Spleen (tissue), 11 donors: Measurements from ENCODE around the gene PRKCG. TPM values are rescaled to one million over a fixed set of nuclear protein-coding genes. Genes with fewer than 3 reads are reported as not detected.

Experiments
- DNase-seq: peaks from one replicate; pipeline ENCODE4 v3.0.0-alpha.2; 2020
- H3K27ac ChIP-seq, 8 donors: fragments of 200-600 bp; sonication (generic) in 7 of 8; 1 replicate in 4 of 8; 2 replicates in 4 of 8; pipeline versions ENCODE4 v1.5.0 to v1.8.0; 2016 to 2021; ENCODE audit warnings: inconsistent platforms in 4 of 8, mild to moderate bottlenecking in 4 of 8, moderate library complexity in 1 of 8
- H3K27me3 ChIP-seq, 7 donors: fragments of 200-600 bp; sonication (generic) in 6 of 7; replicated peaks in 1 of 7; 1 replicate in 4 of 7; 2 replicates in 3 of 7; pipeline versions ENCODE4 v1.5.0 to v1.8.0; 2016 to 2021; ENCODE audit warnings: inconsistent platforms in 3 of 7, mild to moderate bottlenecking in 1 of 7
- H3K36me3 ChIP-seq, 6 donors: fragments of 200-600 bp; sonication (generic) in 5 of 6; 1 replicate in 4 of 6; 2 replicates in 2 of 6; pipeline versions ENCODE4 v1.5.0 to v1.8.0; 2016 to 2021; ENCODE audit warnings: inconsistent platforms in 2 of 6
- H3K4me1 ChIP-seq, 6 donors: fragments of 200-600 bp; sonication (generic) in 5 of 6; 1 replicate in 3 of 6; 2 replicates in 3 of 6; pipeline versions ENCODE4 v1.5.0 to v1.8.0; 2016 to 2021; ENCODE audit warnings: inconsistent platforms in 3 of 6
- H3K4me3 ChIP-seq, 8 donors: fragments of 200-600 bp; sonication (generic) in 7 of 8; 1 replicate in 4 of 8; 2 replicates in 4 of 8; pipeline versions ENCODE4 v1.5.0 to v1.8.0; 2016 to 2021; ENCODE audit warnings: inconsistent platforms in 4 of 8, mild to moderate bottlenecking in 4 of 8, moderate library complexity in 2 of 8
- H3K9me3 ChIP-seq, 8 donors: fragments of 200-600 bp; sonication (generic) in 7 of 8; 1 replicate in 4 of 8; 2 replicates in 4 of 8; pipeline versions ENCODE4 v1.5.0 to v1.8.0; 2016 to 2021; ENCODE audit warnings: inconsistent platforms in 4 of 8
- CTCF ChIP-seq, 11 experiments: fragments of 200-600 bp in 7 of 11; fragments of 450-650 bp in 4 of 11; sonication (generic) in 4 of 11; IDR thresholded peaks in 8 of 11; conservative IDR thresholded peaks in 3 of 11; 1 replicate in 7 of 11; 2 replicates in 4 of 11; pipeline versions ENCODE4 v1.4.0 to v1.8.0; 2016 to 2021; ENCODE audit warnings: antibody characterized with exemption in 11 of 11, inconsistent platforms in 4 of 11, mild to moderate bottlenecking in 1 of 11
- POLR2A ChIP-seq, 3 donors: fragments of 450-650 bp; IDR thresholded peaks; one replicate each; pipeline ENCODE4 v1.5.1; 2017; ENCODE audit warnings: antibody characterized with exemption in 3 of 3, mild to moderate bottlenecking in 1 of 3
- POLR2AphosphoS5 ChIP-seq, 3 donors: sonication (generic); formaldehyde crosslinking; IDR thresholded peaks; one replicate each; pipeline ENCODE4 v1.5.1; 2017; ENCODE audit warnings: antibody characterized with exemption in 3 of 3
- WGBS, 5 donors: extraction: QIAGEN DNeasy Blood & Tissue Kit in 3 of 5; methylation state at CpG; one replicate each; pipeline versions ENCODE4 v1.1.5 to v1.1.7; 2013 to 2018; 5-methylcytosine and 5-hydroxymethylcytosine counted together
- intact Hi-C: fragments of 100-400 bp; cut with DNase I; formaldehyde crosslinking; loops from one replicate; pipeline ENCODE4 v1.15.0; 2023; ENCODE audit warnings: low total_unique reads
- polyA plus RNA-seq, 3 donors: library from polyadenylated mRNA; stranded (reverse); fragments of 200-250 nt; gene quantifications; one replicate each; pipeline ENCODE4 v1.2.1, GENCODE V29; 2013
- total RNA-seq, 7 donors: library from RNA; depleted of rRNA in 3 of 7; stranded (reverse); fragments of >200 nt in 3 of 7; fragmentation: NEBNext Ultra II Directional in 4 of 7; extraction: Animal tissue kit (Norgen Biotek cat#: 25700) in 4 of 7; gene quantifications; one replicate each; pipeline versions ENCODE4 v1.1.0 to v1.2.1, GENCODE V29; 2016 to 2021
- donor health status: healthy with polysubstance abuse.
- donor health status: DM: no; HTN: no; CAD: no; lungs with moderate emphysema.
- donor health status: DM: no; HTN: no; CAD: no.
- donor health status: Bipolar disorder and iron deficiency.
- donor health status: healthy.
- donor health status: DM: no; HTN: no; CAD: no.
- donor health status: DM: yes; HTN: yes; CAD: no.

PRKCG gene
- total and polyA plus RNA-seq, 10 donors, result 0.17 TPM; not detected in 9

DNA sequence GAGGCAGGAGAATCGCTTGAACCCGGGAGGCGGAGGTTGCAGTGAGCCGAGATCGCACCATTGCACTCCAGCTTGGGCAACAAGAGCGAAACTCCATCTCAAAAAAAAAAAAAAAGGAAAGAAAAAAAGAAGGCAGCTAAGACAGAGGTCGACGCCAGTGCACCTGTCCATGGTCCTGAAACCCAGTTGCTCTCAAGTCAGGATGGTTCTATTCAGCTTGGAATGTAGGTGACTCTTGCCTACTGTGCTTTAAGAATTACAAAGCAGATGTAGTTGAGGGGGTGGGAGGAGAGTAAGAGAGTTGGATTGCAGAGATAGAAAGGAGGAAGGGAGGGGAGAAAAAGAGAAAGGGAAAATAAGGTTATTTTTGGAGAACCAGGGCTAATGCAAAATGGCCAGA is 45.7 kb downstream of the PRKCG start:
- intact Hi-C loops, result no loop called here
- no peak for DNase-seq
- no peak overlapping the region for H3K4me3 ChIP-seq
- H3K36me3 ChIP-seq, result no peaks in the 10 kb centered on the region
- no peak overlapping the region for H3K27ac ChIP-seq
- peaks cover 0 to 3% (median 0%) of the 10 kb centered on the region in 7 donors for H3K27me3 ChIP-seq
- no peaks in the 10 kb centered on the region for H3K9me3 ChIP-seq
- H3K4me1 ChIP-seq, result no peaks in the 10 kb centered on the region
- 3 to 55% (median 45%) methylated on average over 2 to 8 of the region's 8 CpGs for WGBS, 5 donors
- TF ChIP-seq CTCF (IDR thresholded peaks at IDR 0.05 in 8 of 11, conservative IDR thresholded peaks at IDR 0.05 in 3 of 11) (no peak), POLR2AphosphoS5 (IDR thresholded peaks at IDR 0.05) (no peak), POLR2A (IDR thresholded peaks at IDR 0.05) (no peak)

GRCh38 chr19:53936029-53936428 is 54.0 kb downstream of the PRKCG start:
- H3K27ac ChIP-seq, result no peak overlapping the region
- DNase-seq, result no peak
- H3K9me3 ChIP-seq, result no peaks in the 10 kb centered on the region
- H3K36me3 ChIP-seq, result no peaks in the 10 kb centered on the region
- no peaks in the 10 kb centered on the region for H3K4me1 ChIP-seq
- no peak for TF ChIP-seq POLR2A (IDR thresholded peaks at IDR 0.05)
- TF ChIP-seq CTCF (IDR thresholded peaks at IDR 0.05 in 8 of 11, conservative IDR thresholded peaks at IDR 0.05 in 3 of 11), result no peak
- no peak for TF ChIP-seq POLR2AphosphoS5 (IDR thresholded peaks at IDR 0.05)
- intact Hi-C loops, result no loop called here
- 53 to 64% (median 60%) methylated on average over 7 of the region's 7 CpGs for WGBS, 5 donors
- H3K27me3 ChIP-seq, result peaks cover 0 to 48% (median 0%) of the 10 kb centered on the region in 7 donors
- H3K4me3 ChIP-seq, result no peak overlapping the region

- peaks cover 0 to 91% (median 20%) of the 10 kb centered on the region in 7 donors for H3K27me3 ChIP-seq
- no peak overlapping the region for H3K4me3 ChIP-seq
- H3K9me3 ChIP-seq, result peaks cover 0 to 20% (median 0%) of the 10 kb centered on the region in 8 donors
- no peaks in the 10 kb centered on the region for H3K36me3 ChIP-seq
- TF ChIP-seq POLR2AphosphoS5 (IDR thresholded peaks at IDR 0.05) (no peak), POLR2A (IDR thresholded peaks at IDR 0.05) (no peak)
- 8 to 10% (median 9%) methylated on average over 50 to 55 of the region's 55 CpGs for WGBS, 5 donors
- DNase-seq, result no peak
- H3K4me1 ChIP-seq, result no peaks in the 10 kb centered on the region
- H3K27ac ChIP-seq, result no peak overlapping the region
- intact Hi-C loops, result no loop called here
These were observed 60.2 kb downstream of the PRKCG start for GRCh38 chr19:53942001-53942786.

DNA sequence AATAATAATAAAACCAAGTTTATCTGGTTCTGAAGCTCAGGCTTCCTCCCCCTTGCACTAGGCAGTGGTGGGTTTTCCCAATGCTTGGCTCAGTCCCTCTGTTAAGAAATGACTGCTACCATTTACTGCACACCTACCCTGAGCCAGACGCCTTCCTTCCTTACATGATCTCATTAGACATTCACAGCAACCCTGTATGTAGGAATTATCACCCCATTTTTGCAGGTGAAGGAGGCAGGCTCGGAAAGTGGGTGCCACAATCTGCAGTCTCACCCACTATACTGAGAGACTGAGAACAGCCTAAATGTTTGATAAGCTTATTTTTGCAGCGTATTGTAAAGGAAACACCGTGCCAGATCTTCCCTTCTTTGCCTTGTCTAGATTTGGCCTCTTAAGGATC is 62.4 kb downstream of the PRKCG start:
- WGBS, 5 donors, result 76 to 89% (median 84%) methylated on average over 4 of the region's 4 CpGs
- peaks cover 0 to 91% (median 20%) of the 10 kb centered on the region in 7 donors for H3K27me3 ChIP-seq
- peaks cover 0 to 20% (median 0%) of the 10 kb centered on the region in 8 donors for H3K9me3 ChIP-seq
- no peak overlapping the region for H3K4me3 ChIP-seq
- DNase-seq, result no peak
- no peak overlapping the region for H3K27ac ChIP-seq
- no peaks in the 10 kb centered on the region for H3K4me1 ChIP-seq
- no peaks in the 10 kb centered on the region for H3K36me3 ChIP-seq
- intact Hi-C loops, result no loop called here
- TF ChIP-seq POLR2AphosphoS5 (IDR thresholded peaks at IDR 0.05), result no peak
- TF ChIP-seq CTCF (IDR thresholded peaks at IDR 0.05 in 8 of 11, conservative IDR thresholded peaks at IDR 0.05 in 3 of 11), result no peak
- no peak for TF ChIP-seq POLR2A (IDR thresholded peaks at IDR 0.05)
